H9 (cell line): Measurements from ENCODE around the gene HOOK2. TPM values are rescaled to one million over a fixed set of nuclear protein-coding genes. Genes with fewer than 3 reads are reported as not detected.

Experiments used
- DNase-seq: peaks from one replicate; pipeline ENCODE4 v3.0.0-alpha.2; 2017
- H2AFZ ChIP-seq: one replicate; pipeline ENCODE4 v1.6.1; 2013; ENCODE audit warnings: mild to moderate bottlenecking, low read length, control low read depth, moderate library complexity
- H2AK5ac ChIP-seq: 2 replicates; pipeline ENCODE4 v1.6.1; 2013; ENCODE audit warnings: low read length, control low read depth, mixed read lengths; ENCODE audit not compliant: insufficient read length
- H2BK120ac ChIP-seq: one replicate; pipeline ENCODE4 v1.6.1; 2013; ENCODE audit warnings: low read depth, mild to moderate bottlenecking, low read length, control low read depth, inconsistent platforms; ENCODE audit not compliant: poor library complexity, severe bottlenecking
- H2BK12ac ChIP-seq: 2 replicates; pipeline ENCODE4 v1.6.1; 2013; ENCODE audit warnings: low read length, control low read depth, mixed read lengths, low read depth; ENCODE audit not compliant: insufficient read length
- H2BK15ac ChIP-seq: 2 replicates; pipeline ENCODE4 v1.6.1; 2013; ENCODE audit warnings: low read depth, low read length, control low read depth
- H2BK20ac ChIP-seq: one replicate; pipeline ENCODE4 v1.6.1; 2013; ENCODE audit warnings: low read depth, mild to moderate bottlenecking, low read length, control low read depth, inconsistent platforms; ENCODE audit not compliant: poor library complexity, severe bottlenecking
- H2BK5ac ChIP-seq: 2 replicates; pipeline ENCODE4 v1.6.1; 2013; ENCODE audit warnings: low read length, control low read depth, mixed read lengths; ENCODE audit not compliant: insufficient read length
- H3K14ac ChIP-seq: 2 replicates; pipeline ENCODE4 v1.6.1; 2013; ENCODE audit warnings: low read length, control low read depth; ENCODE audit not compliant: insufficient read depth
- H3K18ac ChIP-seq: 2 replicates; pipeline ENCODE4 v1.6.1; 2013; ENCODE audit warnings: low read depth, mild to moderate bottlenecking, mixed read lengths, low read length, control low read depth; ENCODE audit not compliant: insufficient read length
- H3K23ac ChIP-seq: 2 replicates; pipeline ENCODE4 v1.6.1; 2013; ENCODE audit warnings: low read length, control low read depth, mixed read lengths, low read depth; ENCODE audit not compliant: insufficient read length
- H3K23me2 ChIP-seq: 2 replicates; pipeline ENCODE4 v1.6.1; 2013; ENCODE audit warnings: low read depth, mild to moderate bottlenecking, mixed read lengths, low read length, control low read depth; ENCODE audit not compliant: insufficient read length, poor library complexity, severe bottlenecking
- H3K27ac ChIP-seq: 2 replicates; pipeline ENCODE4 v1.5.1; 2013; ENCODE audit warnings: low read length, control low read depth, mixed read lengths, low read depth; ENCODE audit not compliant: insufficient read length
- H3K27me3 ChIP-seq: 2 replicates; pipeline ENCODE4 v1.6.1; 2013; ENCODE audit warnings: low read length, control low read depth, inconsistent platforms; ENCODE audit not compliant: insufficient read depth
- H3K4ac ChIP-seq: 2 replicates; pipeline ENCODE4 v1.6.1; 2013; ENCODE audit warnings: low read depth, mild to moderate bottlenecking, control low read depth, inconsistent platforms, low read length, moderate library complexity
- H3K4me1 ChIP-seq: 2 replicates; pipeline ENCODE4 v1.6.1; 2013; ENCODE audit warnings: low read length, control low read depth, inconsistent platforms; ENCODE audit not compliant: insufficient read depth
- H3K4me2 ChIP-seq: 2 replicates; pipeline ENCODE4 v1.6.1; 2013; ENCODE audit warnings: low read length, control low read depth, mixed read lengths; ENCODE audit not compliant: insufficient read length, insufficient read depth
- H3K56ac ChIP-seq: 2 replicates; pipeline ENCODE4 v1.6.1; 2013; ENCODE audit warnings: low read depth, mild to moderate bottlenecking, mixed read lengths, low read length, control low read depth; ENCODE audit not compliant: insufficient read length
- H3K79me1 ChIP-seq: 2 replicates; pipeline ENCODE4 v1.6.1; 2013; ENCODE audit warnings: low read depth, mild to moderate bottlenecking, moderate library complexity, low read length, control low read depth, inconsistent platforms; ENCODE audit not compliant: insufficient read depth, poor library complexity, severe bottlenecking
- H3K79me2 ChIP-seq: 2 replicates; pipeline ENCODE4 v1.6.1; 2013; ENCODE audit warnings: low read length, control low read depth, inconsistent platforms; ENCODE audit not compliant: insufficient read depth
- H3K9ac ChIP-seq: 2 replicates; pipeline ENCODE4 v1.6.1; 2013; ENCODE audit warnings: low read length, control low read depth, mixed read lengths; ENCODE audit not compliant: insufficient read length; ENCODE audit errors: extremely low read depth
- H3K9me3 ChIP-seq: one replicate; pipeline ENCODE4 v1.6.1; 2013; ENCODE audit warnings: low read depth, low read length, inconsistent platforms; ENCODE audit not compliant: control insufficient read depth
- H3T11ph ChIP-seq: one replicate; pipeline ENCODE4 v1.6.1; 2013; ENCODE audit warnings: mild to moderate bottlenecking, low read length, control low read depth, inconsistent platforms
- H4K20me1 ChIP-seq: one replicate; pipeline ENCODE4 v1.6.1; 2013; ENCODE audit not compliant: control insufficient read depth, insufficient read length, insufficient read depth
- H4K5ac ChIP-seq: 2 replicates; pipeline ENCODE4 v1.6.1; 2013; ENCODE audit warnings: low read depth, mild to moderate bottlenecking, mixed read lengths, low read length, control low read depth; ENCODE audit not compliant: insufficient read length
- H4K8ac ChIP-seq: replicated peaks from 2 replicates; pipeline ENCODE4 v1.6.1; 2013; ENCODE audit warnings: low read length, control low read depth, mixed read lengths, low read depth; ENCODE audit not compliant: insufficient read length
- H4K91ac ChIP-seq: 2 replicates; pipeline ENCODE4 v1.6.1; 2013; ENCODE audit warnings: low read depth, mild to moderate bottlenecking, moderate library complexity, mixed read lengths, low read length, control low read depth; ENCODE audit not compliant: insufficient read length
- H3K27ac Mint-ChIP-seq, 3 experiments: 2 replicates in 2 of 3; 3 replicates in 1 of 3; pipeline ENCODE4 v1.8.0; 2020 to 2021; ENCODE audit warnings: mixed read lengths in 3 of 3, mild to moderate bottlenecking in 1 of 3, moderate library complexity in 1 of 3
- H3K27me3 Mint-ChIP-seq: 2 replicates; pipeline ENCODE4 v1.8.0; 2021; ENCODE audit warnings: low read depth, mild to moderate bottlenecking, moderate library complexity, mixed read lengths
- H3K36me3 Mint-ChIP-seq, 3 experiments: 2 replicates in 2 of 3; 3 replicates in 1 of 3; pipeline ENCODE4 v1.8.0; 2020 to 2021; ENCODE audit warnings: low read depth in 3 of 3, mixed read lengths in 3 of 3; ENCODE audit not compliant: insufficient read depth in 1 of 3
- H3K4me1 Mint-ChIP-seq, 2 experiments: 2 replicates each; pipeline ENCODE4 v1.8.0; 2020; ENCODE audit warnings: mixed read lengths in 2 of 2
- H3K4me3 Mint-ChIP-seq, 2 experiments: 2 replicates in 1 of 2; 3 replicates in 1 of 2; pipeline ENCODE4 v1.8.0; 2020 to 2021; ENCODE audit warnings: mild to moderate bottlenecking in 2 of 2, mixed read lengths in 2 of 2, moderate library complexity in 1 of 2
- H3K9me3 Mint-ChIP-seq, 2 experiments: 2 replicates in 1 of 2; 3 replicates in 1 of 2; pipeline ENCODE4 v1.8.0; 2020; ENCODE audit warnings: mild to moderate bottlenecking in 2 of 2, mixed read lengths in 2 of 2, moderate library complexity in 1 of 2
- WGBS: extraction: QIAGEN DNeasy Blood & Tissue Kit; methylation state at CpG from one replicate; pipeline ENCODE4 v1.1.7; 2013; ENCODE audit warnings: missing lambda C conversion rate, low lambda C conversion rate, mixed read lengths; ENCODE audit not compliant: insufficient read length; ENCODE audit errors: extremely low coverage; 5-methylcytosine and 5-hydroxymethylcytosine counted together
- total RNA-seq: library from RNA; stranded (reverse); gene quantifications from 2 replicates; pipeline ENCODE4 v1.2.1, GENCODE V29; 2021
- TF ChIP-seq, protein P1 (sequence below): fragments of 200-600 bp; sonication (generic); conservative IDR thresholded peaks from 3 replicates; pipeline ENCODE4 v1.8.0; 2021; ENCODE audit warnings: antibody characterized with exemption, mild to moderate bottlenecking

HOOK2 gene
- total RNA-seq, 1 experiment from 2014 or later = 64.7 TPM

DNA sequence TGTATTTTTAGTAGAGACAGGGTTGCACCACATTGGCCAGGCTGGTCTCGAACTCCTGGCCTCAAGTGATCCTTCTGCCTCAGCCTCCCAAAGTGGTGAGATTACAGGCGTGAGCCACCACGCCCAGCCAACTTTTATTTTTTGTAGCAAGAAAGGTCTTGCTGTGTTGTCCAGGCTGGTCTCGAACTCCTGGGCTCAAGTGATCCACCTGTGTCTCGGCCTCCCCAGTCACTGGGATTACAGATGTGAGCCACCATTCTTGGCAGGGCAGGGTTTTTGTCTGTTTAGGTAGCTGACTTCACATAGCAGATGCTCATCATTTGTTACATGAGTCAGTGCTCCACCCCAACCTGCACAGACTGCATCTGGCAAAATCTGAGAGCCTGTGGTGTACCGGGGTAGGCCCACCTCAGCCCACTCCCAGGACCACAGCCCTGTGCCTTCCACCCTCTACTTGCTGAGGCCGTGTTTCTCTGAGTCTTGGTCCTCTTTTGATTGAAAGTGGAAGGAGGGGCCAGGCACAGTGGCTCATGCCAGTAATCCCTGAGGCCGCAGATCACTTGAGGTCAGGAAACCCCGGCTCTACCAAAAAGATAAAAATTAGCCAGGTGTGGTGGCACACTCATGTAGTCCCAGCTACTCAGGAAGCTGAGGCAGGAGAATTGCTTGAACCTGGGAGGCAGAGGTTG, 47.5 kb downstream of the HOOK2 start:
- H2BK20ac ChIP-seq = no peak overlapping the region
- H3T11ph ChIP-seq = no peak overlapping the region
- H3K9ac ChIP-seq = no peak overlapping the region
- H3K4me1 Mint-ChIP-seq = peaks cover 9 to 21% of the 10 kb centered on the region in 2 experiments
- no peak overlapping the region for H2BK5ac ChIP-seq
- no peaks in the 10 kb centered on the region for H3K9me3 Mint-ChIP-seq
- H3K4me2 ChIP-seq = no peak overlapping the region
- H3K27ac Mint-ChIP-seq = peak overlapping the region in 1 of 3 experiments; percentile 22; a peak in 1 of 7 replicates
- H3K4me1 ChIP-seq = no peaks in the 10 kb centered on the region
- no peak overlapping the region for H2BK12ac ChIP-seq
- H3K18ac ChIP-seq = no peak overlapping the region
- H4K8ac ChIP-seq = no peak overlapping the region
- H3K14ac ChIP-seq = no peak overlapping the region
- no peak overlapping the region for H3K56ac ChIP-seq
- H3K79me1 ChIP-seq = no peaks in the 10 kb centered on the region
- no peaks in the 10 kb centered on the region for H3K9me3 ChIP-seq
- H3K23me2 ChIP-seq = peaks cover 12% of the 10 kb centered on the region
- TF ChIP-seq, protein P1, sequence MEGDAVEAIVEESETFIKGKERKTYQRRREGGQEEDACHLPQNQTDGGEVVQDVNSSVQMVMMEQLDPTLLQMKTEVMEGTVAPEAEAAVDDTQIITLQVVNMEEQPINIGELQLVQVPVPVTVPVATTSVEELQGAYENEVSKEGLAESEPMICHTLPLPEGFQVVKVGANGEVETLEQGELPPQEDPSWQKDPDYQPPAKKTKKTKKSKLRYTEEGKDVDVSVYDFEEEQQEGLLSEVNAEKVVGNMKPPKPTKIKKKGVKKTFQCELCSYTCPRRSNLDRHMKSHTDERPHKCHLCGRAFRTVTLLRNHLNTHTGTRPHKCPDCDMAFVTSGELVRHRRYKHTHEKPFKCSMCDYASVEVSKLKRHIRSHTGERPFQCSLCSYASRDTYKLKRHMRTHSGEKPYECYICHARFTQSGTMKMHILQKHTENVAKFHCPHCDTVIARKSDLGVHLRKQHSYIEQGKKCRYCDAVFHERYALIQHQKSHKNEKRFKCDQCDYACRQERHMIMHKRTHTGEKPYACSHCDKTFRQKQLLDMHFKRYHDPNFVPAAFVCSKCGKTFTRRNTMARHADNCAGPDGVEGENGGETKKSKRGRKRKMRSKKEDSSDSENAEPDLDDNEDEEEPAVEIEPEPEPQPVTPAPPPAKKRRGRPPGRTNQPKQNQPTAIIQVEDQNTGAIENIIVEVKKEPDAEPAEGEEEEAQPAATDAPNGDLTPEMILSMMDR = no peak
- no CpG with 5 or more reads among the region's 9 CpGs for whole genome bisulfite sequencing
- no peak overlapping the region for H2BK15ac ChIP-seq
- H3K27ac ChIP-seq = no peak overlapping the region
- H4K91ac ChIP-seq = no peak overlapping the region
- H2BK120ac ChIP-seq = no peak overlapping the region
- no peaks in the 10 kb centered on the region for H3K27me3 ChIP-seq
- H3K79me2 ChIP-seq = peaks cover 10% of the 10 kb centered on the region
- H3K27me3 Mint-ChIP-seq = peaks cover 2% of the 10 kb centered on the region; the same call in 1 of the 2 replicates
- H2AFZ ChIP-seq = no peak overlapping the region
- no peak overlapping the region for H4K5ac ChIP-seq
- no peak overlapping the region for H2AK5ac ChIP-seq
- H3K36me3 Mint-ChIP-seq = peaks cover 23 to 40% (median 23%) of the 10 kb centered on the region in 3 experiments
- H4K20me1 ChIP-seq = no peaks in the 10 kb centered on the region
- H3K23ac ChIP-seq = no peak overlapping the region
- no peak overlapping the region for H3K4ac ChIP-seq
- H3K4me3 Mint-ChIP-seq = no peak overlapping the region
- no peak for DNase-seq
